NCI-H345 (cell line): ENCODE measurements around the gene FABP3.

Experiments
- DNase-seq: peaks from one replicate; lab custom pipeline; 2025; lab: John Stamatoyannopoulos, UW

FABP3 gene

GRCh38 chr1:31373056-31373896 is at the start of gene FABP3:
TSS of gene FABP3 (minus strand) at chr1:31373076. CDS start at chr1:31373014, 62 bp downstream.
- DNase-seq: peak; percentile 20

- DNase-seq: no peak
Observed at GRCh38 chr1:31421371-31422040, 48.6 kb upstream of the FABP3 start.

- DNase-seq: no peak
Observed at GRCh38 chr1:31420716-31421115, 47.8 kb upstream of the FABP3 start.

DNA sequence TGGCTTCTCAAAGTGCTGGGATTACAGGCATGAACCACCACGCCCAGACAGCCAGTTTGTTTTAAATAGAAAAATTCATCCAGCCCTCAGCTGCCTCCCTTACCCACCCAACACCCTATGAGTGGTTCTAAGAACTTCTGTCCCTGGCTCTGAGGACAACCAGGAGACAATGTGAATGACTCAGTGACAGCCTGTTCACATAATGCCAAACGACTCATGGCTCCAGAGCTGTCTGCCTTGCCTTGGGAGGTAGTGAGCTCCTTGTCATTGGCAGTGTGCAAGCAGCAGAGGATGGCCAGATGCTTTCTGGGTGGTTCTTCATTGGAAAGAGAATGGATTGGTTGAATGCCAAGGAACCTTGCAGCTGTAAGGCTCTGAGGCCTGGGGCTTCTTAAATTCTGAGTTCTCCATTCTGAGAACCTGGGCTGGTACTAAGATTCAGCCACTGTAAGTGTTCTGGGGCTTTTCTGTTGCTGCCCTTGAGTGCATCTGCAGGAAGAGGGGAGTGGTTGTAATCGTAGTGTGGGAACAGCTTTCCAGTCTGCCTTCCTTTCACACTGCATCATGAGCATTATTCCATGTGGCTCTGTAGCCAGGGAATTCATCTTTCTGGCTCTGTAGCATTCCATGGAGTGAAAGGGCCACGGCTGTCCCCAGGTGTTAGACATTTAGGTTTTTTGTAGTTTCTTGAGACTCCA is 45.9 kb upstream of the FABP3 start:
- no peak for DNase-seq

- no peak for DNase-seq
Observed at GRCh38 chr1:31417148-31417547, 44.3 kb upstream of the FABP3 start.

- no peak for DNase-seq
Observed at GRCh38 chr1:31416101-31416736, 43.3 kb upstream of the FABP3 start.

DNA sequence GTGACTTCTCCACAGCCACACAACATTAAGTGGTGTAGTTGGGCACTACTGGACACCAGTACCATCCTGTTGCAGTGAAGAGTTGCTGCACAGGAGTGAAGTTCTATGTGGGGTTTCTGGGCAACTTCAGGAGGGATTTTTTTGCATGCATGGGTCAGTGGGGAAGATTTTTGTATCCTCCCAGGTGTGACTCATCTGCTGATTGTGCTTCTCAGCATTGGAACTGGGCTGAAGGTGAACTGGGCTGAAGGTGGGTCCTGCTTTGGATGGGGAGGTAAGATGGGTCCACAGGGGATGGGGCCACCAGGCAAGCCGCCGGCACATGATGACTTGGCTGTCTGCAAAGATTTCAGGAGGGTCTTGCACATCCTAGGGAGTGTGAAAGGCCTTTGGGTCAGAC is 42.8 kb upstream of the FABP3 start:
- no peak for DNase-seq

DNA sequence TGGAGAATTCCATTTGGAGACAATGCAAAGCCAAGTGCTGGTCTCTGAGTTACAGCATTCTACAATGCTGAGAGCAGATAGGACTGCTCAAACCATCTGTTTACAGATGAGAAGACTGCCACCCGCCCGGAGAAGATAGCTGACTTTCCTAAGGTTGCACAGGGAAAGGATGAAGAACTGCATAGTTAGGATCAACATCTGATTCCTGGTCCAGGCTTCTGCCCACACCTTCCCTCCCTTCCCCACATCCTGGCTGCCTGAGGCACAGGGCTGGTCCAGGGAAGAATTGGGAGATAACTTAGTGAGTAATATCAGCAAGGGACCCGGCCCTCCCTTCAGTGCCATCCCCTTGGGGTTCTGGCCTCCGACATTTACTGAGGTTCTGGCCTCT is 42.1 kb upstream of the FABP3 start:
- no peak for DNase-seq

DNA sequence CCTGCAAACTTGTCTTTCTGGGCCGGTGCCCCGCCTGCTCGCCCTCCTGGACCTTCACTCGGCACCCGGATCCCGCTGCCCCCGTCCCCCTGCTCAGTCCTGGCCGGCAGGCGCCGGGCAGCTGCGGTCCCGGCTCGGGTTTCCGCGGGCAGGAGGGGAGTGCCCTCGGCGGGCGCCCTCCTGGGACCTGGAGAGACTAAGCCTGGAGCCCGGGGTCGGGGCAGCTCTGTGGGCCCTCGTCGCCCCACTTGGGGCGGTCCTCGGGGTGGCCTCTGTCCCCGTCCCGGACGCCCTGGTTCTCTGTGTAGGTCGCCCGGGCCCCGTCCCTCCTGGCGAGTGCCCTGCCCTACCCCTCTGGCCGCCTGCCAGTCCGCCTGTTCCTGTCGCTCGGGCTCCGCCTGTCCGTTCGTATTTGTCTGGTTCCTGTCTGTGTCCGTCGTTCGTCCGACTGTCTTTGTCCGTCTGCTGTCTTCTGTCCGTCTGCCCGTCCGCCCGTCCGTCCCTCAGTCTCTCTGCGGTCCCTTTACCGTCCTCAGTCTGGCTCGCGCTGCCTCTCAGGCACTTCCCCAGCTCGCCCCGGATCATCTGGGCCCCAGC is 40.6 kb upstream of the FABP3 start:
- peak; percentile 33 for DNase-seq

- peak; percentile 73 for DNase-seq
Observed at GRCh38 chr1:31412732-31413404, 40.0 kb upstream of the FABP3 start, which contains the start of gene SERINC2. TSS of gene SERINC2 (plus strand) at chr1:31413213. CDS start at chr1:31413266, 53 bp downstream.

DNA sequence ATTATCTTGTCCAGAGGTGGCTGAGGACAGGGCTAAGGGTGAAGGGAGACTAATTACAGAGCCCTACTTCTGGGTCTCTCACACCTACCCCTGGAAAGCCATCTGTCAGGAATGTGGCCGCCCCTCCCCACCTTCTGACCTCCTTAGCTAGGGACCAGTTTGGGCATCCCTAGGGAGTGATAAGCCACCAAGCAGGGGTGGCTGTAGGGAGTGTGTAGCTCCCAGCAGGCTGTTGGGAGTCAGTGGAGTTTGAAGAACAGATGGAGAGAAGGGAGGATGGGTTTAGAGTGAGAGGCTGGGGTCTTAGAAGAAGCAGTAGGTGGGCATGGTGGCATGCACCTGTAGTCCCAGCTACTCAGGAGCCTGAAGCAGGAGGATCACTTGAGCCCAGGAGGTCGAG is 39.3 kb upstream of the FABP3 start:
- no peak for DNase-seq

- DNase-seq: no peak
Observed at GRCh38 chr1:31410871-31411270, 38.0 kb upstream of the FABP3 start.

- DNase-seq: no peak
Observed at GRCh38 chr1:31409946-31410858, 37.3 kb upstream of the FABP3 start.

DNA sequence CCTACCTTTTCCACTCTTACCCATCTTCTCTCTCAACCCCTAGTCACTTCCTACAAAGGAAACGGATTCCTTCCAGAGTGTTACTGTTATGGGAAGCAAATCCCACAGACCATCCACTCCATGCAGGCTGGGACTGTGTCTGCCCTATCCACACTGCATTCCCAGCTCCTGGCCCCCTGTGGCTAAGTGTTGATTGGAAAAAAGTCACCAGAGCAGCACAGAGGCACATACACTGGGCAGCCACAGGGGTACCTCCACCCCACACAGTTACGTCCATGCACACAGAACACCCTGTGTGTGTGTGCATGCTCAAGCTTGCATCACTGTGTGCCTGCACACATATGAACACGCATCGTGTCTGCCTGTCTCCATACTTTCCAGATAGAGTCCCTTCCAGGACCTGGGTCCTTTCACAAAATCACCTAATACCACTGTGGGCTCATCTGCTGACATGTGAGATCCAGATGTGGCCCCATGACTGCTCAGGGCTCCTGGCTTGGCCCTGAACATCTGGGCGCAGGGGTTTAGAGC is 36.0 kb upstream of the FABP3 start:
- DNase-seq: no peak

DNA sequence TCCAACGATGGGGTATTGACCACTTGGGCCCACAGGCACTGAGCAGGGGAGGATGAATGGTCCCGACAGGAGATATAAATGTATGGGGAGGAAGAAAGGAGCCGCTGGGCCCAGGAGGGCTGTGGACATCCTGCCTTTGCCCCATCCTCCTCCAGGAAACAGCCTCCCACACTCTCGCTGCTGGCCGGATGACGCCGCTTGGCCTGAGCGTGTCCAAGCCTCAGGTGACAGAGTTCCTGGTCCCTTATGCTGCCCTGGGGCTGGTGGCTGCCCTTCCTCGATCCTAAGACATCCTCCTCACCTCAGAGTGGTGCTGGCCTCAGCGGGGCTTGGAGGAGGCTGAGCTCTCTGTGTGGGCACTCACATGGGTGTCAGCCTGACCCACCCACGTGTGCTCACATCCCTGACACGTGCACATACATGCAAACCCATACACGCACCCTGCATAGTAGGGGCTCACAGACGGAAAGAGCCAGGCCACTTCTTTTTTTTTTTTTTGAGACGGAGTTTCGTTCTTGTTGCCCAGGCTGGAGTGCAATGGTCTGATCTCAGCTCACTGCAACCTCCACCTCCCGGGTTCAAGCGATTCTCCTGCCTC is 34.3 kb upstream of the FABP3 start:
- no peak for DNase-seq

- DNase-seq: no peak
Observed at GRCh38 chr1:31405578-31406245, 32.8 kb upstream of the FABP3 start.

DNA sequence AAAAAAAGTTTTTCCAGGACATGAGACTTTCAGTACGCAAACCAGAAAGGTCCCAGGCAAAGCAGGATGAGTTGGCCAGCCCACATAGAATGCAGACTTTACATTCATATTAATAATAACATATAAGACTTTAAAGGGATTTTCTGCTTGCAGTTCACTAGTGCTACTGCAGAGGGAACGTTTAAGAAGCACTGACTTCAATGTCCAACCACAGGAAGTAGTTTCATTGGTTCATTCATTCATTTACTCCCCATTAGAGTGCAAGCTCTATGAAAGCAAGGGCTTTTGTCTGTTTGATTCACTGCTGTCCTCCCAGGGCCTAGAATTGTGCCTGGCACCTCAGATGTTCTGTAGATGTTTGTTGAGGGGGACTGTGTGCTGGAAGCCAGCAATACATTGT is 28.4 kb upstream of the FABP3 start:
- DNase-seq: no peak

DNA sequence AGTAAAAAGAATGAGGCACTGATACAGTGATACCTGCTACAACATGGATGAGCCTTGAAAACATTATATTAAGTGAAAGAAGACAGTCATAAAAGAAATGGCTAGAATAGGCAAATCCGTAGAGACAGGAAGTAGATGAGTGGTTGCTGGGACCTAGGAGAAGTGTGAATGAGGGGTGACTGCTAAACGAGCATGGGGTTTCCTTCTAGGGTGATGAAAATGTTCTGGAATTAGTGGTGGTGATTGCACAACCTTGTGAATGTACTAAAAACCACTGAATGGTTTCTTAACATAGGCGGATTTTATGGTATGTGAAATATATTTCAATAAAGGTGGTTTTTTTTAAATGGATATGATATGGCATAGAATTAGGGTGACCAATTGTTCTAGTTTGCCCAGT is 27.5 kb upstream of the FABP3 start:
- no peak for DNase-seq

GRCh38 chr1:31399976-31400375 is 27.1 kb upstream of the FABP3 start:
- no peak for DNase-seq
